ENCODE results near the gene NXPH4. TPM values are rescaled to one million over a fixed set of nuclear protein-coding genes. Genes with fewer than 3 reads are reported as not detected.

The NXPH4 gene
- total RNA-seq, 2 donors from 2014 or later: 0.81 TPM; not detected in 1

DNA sequence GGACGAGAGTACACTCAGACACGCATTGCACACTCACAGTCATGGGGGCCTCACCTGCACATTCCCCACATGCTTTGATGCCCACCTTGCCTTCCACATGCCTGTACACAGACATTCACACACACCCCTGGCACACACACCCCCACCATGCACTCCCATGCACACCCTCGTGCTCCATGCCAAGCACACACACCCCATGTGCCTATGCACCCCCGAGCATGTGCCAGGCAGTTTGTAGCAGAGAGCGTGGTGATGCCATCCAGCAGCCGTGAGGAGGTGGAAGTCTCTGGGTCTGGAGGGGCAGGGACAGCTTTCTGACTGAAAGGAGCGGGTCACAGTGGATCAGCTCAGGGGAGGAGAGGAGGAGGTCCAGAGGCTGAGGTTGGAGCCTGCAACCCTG, 10.7 kb upstream of the NXPH4 start:
- DNase-seq (ENCODE audit: low spot score) (no peak), ATAC-seq (ENCODE audit: insufficient number of reproducible peaks, low FRiP score, low read depth) (no peak)
- Histone ChIP-seq H3K27me3 (replicated peaks; ENCODE audit: insufficient read depth) (no peaks in the 10 kb centered on the region), H3K4me1 (ENCODE audit: control insufficient read depth in 1 of 2, low read depth in 2 of 2) (peaks cover 0 to 10% of the 10 kb centered on the region in 2 donors), H3K36me3 (peaks cover 97% of the 10 kb centered on the region), H3K27ac (no peak overlapping the region), H3K9me3 (no peaks in the 10 kb centered on the region), H3K4me3 (no peak overlapping the region)
- no peak for TF ChIP-seq CTCF (IDR thresholded peaks at IDR 0.05)

DNA sequence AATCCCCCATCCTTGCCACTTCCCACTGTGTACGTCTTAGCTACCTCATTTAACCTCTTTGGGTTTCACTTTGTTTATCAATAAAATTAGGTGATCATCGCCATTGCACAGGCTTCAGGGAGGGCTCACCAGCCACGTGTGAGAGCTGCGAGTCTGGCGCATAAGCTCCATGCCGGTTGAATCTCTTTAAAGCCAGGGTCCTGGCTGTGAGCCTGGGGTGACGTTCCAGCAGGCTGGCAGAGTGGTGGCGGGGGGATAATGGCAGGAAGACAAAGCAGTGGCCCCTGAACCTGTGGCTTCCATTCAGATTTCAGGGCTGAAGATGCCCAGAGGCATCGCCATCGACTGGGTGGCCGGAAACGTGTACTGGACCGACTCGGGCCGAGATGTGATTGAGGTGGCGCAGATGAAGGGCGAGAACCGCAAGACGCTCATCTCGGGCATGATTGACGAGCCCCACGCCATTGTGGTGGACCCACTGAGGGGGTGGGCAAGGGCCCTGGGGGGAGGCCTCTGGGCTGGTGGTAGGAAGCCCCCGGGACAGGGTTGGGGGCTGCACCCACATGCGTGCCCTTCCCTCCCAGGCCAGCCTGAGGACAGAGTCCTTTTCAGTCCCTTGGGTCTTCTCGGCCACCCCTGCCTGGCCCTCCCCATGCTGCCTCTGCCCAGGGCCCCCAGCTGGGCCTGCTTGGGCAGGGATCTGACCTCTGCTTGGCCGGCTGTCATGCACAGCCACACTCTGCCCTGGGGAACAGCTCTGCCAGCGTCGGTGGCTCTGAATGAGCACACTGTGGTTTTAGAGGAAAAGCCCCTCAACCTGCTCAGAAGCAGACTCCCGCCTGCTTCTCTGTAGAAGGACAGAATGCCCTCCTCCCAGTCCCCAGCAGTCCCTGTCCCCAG, 8.6 kb upstream of the NXPH4 start:
- H3K36me3 ChIP-seq: peaks cover 87% of the 10 kb centered on the region
- DNase-seq (ENCODE audit: low spot score) (no peak), ATAC-seq (ENCODE audit: insufficient number of reproducible peaks, low FRiP score, low read depth) (no peak)
- TF ChIP-seq CTCF (IDR thresholded peaks at IDR 0.05): no peak
- no peak overlapping the region for H3K4me3 ChIP-seq
- no peaks in the 10 kb centered on the region for H3K27me3 ChIP-seq (replicated peaks; ENCODE audit: insufficient read depth)
- H3K4me1 ChIP-seq (ENCODE audit: control insufficient read depth in 1 of 2, low read depth in 2 of 2): peaks cover 5 to 29% of the 10 kb centered on the region in 2 donors
- no peaks in the 10 kb centered on the region for H3K9me3 ChIP-seq
- peak overlapping the region; percentile 37 to 47 for H3K27ac ChIP-seq

DNA sequence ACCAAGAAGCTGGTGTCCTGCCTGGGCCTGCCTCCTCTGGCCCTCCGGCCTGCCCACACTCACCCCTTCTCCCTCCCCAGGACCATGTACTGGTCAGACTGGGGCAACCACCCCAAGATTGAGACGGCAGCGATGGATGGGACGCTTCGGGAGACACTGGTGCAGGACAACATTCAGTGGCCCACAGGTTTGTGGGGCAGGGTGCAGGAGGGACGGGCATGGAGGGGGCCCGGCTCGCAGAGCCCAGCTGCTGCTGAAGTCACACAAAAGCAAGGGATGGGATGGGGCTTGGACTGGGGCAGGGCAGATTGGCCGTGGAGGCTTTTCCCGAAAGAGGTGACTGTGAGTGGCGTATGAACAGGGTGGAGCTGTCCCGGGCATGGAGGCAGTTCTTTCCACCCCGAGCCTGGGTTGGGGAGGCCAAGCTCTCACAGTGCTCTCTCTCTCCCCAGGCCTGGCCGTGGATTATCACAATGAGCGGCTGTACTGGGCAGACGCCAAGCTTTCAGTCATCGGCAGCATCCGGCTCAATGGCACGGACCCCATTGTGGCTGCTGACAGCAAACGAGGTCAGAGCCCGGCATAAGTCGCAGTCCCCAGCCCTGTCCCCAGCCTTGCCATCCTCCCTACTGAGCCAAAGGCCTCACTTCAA, 7.8 kb upstream of the NXPH4 start:
- no peak for DNase-seq (ENCODE audit: low spot score)
- Histone ChIP-seq H3K4me3 (no peak overlapping the region), H3K4me1 (ENCODE audit: control insufficient read depth in 1 of 2, low read depth in 2 of 2) (peaks cover 6 to 33% of the 10 kb centered on the region in 2 donors), H3K36me3 (peaks cover 80% of the 10 kb centered on the region), H3K27me3 (replicated peaks; ENCODE audit: insufficient read depth) (no peaks in the 10 kb centered on the region), H3K27ac (peak overlapping the region; percentile 37 to 47), H3K9me3 (no peaks in the 10 kb centered on the region)
- no peak for TF ChIP-seq CTCF (IDR thresholded peaks at IDR 0.05)
- ATAC-seq (ENCODE audit: insufficient number of reproducible peaks, low FRiP score, low read depth): no peak

DNA sequence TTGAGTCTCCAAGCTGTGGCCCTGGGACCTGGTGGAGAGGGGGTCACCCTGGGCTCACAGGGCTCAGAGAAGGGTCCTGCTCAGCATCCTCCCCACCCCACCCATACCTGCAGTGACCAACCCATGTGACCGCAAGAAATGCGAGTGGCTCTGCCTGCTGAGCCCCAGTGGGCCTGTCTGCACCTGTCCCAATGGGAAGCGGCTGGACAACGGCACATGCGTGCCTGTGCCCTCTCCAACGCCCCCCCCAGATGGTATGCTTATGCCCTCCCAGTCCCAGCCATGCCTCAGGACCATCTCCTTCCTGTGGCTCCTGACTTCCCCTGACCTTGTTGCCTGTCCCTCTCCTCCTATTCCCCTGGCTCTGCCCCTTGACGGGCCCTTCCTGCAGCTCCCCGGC, 6.7 kb upstream of the NXPH4 start:
- H3K27ac ChIP-seq: no peak overlapping the region
- no peak overlapping the region for H3K4me3 ChIP-seq
- H3K27me3 ChIP-seq (replicated peaks; ENCODE audit: insufficient read depth): no peaks in the 10 kb centered on the region
- ATAC-seq (ENCODE audit: insufficient number of reproducible peaks, low FRiP score, low read depth) (no peak), DNase-seq (ENCODE audit: low spot score) (no peak)
- no peaks in the 10 kb centered on the region for H3K9me3 ChIP-seq
- peaks cover 6 to 44% of the 10 kb centered on the region in 2 donors for H3K4me1 ChIP-seq (ENCODE audit: control insufficient read depth in 1 of 2, low read depth in 2 of 2)
- peaks cover 68% of the 10 kb centered on the region for H3K36me3 ChIP-seq
- TF ChIP-seq CTCF (IDR thresholded peaks at IDR 0.05): no peak

- Histone ChIP-seq H3K9me3 (no peaks in the 10 kb centered on the region), H3K4me1 (ENCODE audit: control insufficient read depth in 1 of 2, low read depth in 2 of 2) (peaks cover 9 to 48% of the 10 kb centered on the region in 2 donors), H3K27ac (no peak overlapping the region), H3K27me3 (replicated peaks; ENCODE audit: insufficient read depth) (no peaks in the 10 kb centered on the region), H3K4me3 (no peak overlapping the region), H3K36me3 (peaks cover 62% of the 10 kb centered on the region)
- TF ChIP-seq CTCF (IDR thresholded peaks at IDR 0.05): no peak
- DNase-seq (ENCODE audit: low spot score): no peak
- ATAC-seq (ENCODE audit: insufficient number of reproducible peaks, low FRiP score, low read depth): no peak
These were observed 6.1 kb upstream of the NXPH4 start for GRCh38 chr12:57210461-57210860.
